Stimulated activated CD4-positive, alpha-beta T cell treated with anti-CD3 and anti-CD28 coated beads, Interleukin-1b, Interleukin-23, amount 100 ng/mL, for 48 hours (primary cell): ENCODE data around the gene SH3RF3.

Source experiments
- DNase-seq: peaks from one replicate; pipeline ENCODE4 v3.0.0-alpha.2; 2020

SH3RF3 gene

DNA sequence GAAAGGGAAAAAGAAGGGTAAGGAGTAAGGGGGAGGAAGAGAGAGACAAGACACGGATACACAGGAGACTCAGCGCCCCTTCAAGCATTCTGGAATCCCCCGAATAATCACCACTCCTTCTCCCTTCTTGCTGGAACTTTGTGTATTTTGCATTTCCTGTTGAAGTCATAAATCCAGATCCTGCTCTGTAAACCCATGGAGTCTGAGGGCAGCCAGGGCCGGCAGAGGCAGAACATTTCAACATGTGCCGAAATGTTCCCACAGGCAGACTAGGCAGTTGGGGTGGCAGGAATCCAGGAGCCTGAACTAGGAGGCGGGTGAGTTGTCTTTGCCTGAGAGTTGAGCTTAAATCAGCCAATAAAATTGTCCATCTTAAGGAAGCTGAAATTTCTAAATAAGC lies 193.1 kb downstream of the SH3RF3 start:
- DNase-seq, result no peak

DNA sequence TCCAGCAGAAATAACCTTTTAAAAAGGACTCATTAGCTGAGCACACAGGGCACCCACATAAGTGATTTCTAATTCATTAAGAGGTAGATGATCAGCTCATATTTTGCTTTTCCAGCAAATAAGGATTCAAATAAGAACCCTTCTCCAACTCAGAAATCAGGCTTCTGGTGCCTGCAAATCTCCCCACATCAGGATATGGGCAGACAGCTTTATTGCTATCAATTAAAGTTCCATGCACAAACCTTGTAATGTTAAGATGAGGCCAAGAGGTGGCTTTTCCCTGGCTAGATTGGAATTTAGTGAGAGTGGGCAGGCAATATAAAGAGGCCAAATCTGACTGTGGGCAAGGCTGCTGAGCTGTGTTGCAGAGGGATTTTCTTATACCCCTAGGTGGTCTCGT lies 193.6 kb downstream of the SH3RF3 start:
- no peak for DNase-seq

DNA sequence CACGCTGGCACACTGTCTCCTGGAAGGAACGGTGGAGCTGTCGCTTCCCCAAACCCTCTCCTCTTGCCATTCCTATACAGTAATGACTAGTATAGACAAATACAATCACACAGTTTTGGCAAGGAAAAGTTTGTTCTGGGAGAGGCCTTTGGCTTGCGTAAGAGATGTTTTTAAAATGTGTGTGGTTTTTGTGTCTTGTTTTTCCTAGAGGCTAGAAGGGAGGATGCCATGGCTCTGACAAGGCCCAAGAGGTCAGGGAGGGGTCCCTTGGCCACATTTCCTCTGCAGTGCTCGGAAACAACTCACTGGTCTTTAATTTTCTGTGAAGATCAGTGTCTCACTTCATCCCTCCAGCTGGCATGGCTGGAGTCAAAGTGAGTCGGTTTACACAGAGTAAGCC lies 195.9 kb downstream of the SH3RF3 start:
- DNase-seq, result no peak

DNA sequence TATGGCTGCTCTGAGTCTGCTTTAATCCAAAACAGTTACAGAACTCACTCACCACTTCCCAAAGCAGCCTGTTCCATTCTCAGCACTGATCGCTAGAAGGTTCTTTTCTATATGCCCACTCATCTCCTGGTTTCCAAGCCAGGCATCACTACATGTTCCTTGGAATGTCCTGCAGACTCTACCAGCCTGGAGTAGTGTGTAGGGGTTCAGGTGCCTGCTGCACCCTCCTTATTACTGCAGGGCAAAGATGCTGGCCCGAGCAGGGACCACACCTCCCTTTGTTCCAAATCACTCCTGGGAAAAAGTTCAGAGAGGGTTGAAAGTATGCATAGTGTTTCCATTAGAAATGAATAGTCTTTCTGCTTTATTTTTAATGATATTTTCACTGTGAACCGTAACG lies 196.6 kb downstream of the SH3RF3 start:
- DNase-seq, result no peak

DNA sequence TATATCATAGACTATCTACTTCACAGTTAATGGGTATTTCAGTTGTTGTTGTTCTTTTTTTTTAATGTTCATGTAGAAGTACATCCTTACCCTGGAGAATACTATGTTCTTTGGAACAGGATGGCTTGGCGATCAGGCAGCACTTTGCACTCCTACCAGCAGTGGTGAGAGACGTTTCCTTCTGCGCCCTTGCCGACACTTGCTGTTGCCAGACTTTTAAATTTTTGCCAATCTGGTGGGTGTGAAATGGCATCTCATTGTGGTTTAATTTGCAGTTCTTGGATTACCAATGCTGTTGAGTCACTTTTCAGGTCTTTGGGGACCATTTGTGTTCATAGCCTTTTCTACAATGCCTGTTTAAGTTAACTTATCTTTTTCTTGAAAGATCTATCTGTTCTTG lies 197.3 kb downstream of the SH3RF3 start:
- no peak for DNase-seq

DNA sequence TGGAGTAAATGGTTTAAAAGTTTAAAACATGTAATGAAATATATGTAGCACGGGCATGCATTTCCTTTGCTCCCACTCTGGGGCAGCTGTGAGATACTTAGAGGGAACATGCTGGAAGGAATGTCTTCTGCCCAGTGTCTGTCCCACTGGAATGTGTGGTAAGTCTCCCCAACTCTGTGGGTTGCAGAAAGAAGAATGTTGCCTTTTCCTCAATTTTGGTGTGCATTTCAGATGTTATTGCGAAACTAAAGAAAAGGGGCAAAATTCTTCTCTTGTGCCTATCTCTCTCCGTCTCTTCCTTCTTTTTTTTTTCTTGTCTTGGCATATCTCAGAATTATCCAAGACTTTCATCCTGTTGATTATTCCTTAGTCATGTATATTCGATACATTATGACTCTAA lies 201.1 kb downstream of the SH3RF3 start:
- no peak for DNase-seq

DNA sequence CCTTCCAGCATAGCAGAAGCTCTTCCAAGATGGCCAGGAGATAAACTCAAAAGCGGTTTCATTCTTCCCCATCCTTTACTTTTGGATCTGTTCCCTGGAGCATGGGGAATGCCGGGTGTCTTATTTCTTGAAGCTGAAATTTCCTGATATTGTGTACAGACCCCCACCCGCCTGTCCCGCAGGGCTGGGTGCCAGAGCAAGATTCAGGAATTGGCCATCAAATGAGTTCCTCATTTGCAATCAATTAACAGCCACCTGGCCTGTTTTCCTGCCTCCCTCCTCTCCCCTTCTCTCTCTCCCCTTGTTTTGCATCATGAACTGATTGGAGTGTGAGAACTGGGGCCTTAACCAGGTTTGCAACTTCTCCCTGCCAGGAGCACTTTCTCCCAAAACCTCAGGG lies 202.1 kb downstream of the SH3RF3 start:
- DNase-seq, result no peak

DNA sequence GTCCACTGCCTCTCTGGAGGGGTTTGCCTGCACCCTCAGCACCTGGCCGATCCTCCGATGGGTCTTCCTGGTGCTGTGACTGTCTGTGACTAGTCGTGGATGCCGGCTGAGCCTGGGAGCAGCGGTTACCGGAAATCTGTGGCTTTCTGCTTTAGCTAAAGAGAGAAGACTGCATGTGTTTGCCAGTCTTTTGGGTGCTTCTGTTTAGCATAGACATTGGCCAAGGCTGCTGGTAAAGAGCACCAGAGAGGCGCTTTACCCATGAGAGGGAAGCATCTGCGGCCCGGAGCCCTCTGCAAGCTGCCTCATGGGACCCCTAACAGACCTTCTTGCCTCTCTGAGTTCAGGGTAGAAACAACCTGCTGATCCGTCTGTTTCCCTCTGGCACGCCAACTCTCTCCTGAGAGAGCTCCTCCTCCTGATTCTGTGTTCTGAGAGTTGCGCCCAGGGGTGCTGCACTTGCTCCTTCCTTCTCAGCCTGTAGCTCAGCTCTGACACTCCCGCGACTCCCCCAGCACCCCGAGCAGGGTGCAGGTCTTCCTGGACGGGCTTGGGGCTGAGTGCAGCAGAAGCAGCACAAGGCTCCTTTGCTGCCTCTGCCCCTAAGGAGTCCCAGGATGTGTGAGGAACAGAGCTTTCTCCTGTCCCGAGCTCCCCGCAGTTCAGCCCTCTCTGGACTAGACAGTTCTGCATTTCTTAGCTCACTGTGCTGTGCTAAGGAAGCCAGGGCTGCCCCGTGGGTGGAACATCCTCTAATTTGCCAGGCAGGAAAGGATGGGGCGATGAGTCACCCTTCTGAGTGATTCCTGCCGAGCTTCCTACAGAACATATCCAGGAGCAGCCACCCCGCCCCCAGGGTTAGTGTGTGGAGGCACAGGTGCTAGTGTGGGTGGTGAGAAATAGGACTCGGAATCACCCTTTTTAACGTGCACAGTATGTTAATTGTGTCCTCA lies 203.2 kb downstream of the SH3RF3 start:
- DNase-seq, result peak; percentile 8

DNA sequence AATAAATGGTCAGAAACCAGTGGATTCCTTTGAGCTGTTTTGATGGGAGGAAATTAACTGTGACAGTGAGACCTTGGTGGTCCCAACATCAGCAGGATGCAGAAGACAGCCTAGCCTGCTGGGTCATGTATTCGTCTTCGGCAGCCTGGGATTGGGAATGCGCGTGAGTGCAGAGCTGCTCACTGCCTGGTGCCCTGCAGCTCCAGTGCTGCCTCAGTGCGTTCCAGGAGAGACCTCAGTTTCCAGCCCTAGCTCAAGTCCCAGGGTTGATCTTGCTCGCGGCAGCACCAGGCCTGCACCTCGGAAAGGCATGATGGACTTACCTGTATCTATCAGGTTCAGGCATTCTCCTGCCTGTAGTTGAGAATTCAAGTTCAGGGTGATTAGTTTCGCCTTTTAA lies 203.9 kb downstream of the SH3RF3 start:
- no peak for DNase-seq

DNA sequence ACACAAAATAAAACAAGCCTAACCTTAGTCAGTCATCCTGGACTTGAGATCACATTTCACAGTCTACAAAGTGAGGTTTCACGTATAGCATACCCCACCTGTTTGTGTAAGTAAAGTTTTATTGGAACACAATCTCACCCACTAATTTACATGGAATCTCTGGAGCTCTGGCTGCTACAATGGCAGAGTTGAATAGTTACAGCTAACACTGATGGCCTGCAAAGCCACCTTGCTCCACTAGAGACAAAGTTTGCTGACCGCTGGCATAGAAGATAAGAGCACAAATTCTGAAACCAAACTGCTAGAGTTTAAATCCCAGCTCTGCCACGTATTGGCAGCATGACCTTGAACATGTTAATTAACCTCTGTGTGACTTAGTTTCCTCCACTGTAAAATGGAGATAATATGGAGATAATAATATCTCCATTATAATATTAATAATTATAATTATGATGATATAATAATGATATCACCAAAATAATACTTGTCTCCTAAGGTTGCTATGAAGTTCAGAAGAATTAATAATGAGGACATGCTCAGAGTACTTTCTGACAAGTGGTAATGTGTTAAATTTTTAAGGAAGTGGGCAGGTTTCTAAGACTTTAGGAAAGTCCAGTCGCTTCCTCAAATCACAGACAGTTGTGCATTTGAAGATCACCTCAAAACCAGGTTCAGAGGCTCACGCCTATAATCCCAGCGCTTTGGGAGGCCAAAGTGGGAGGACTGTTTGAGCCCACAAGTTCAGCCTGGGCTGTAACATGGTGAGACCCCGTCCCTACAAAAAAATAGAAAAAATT lies 204.6 kb downstream of the SH3RF3 start:
- no peak for DNase-seq

DNA sequence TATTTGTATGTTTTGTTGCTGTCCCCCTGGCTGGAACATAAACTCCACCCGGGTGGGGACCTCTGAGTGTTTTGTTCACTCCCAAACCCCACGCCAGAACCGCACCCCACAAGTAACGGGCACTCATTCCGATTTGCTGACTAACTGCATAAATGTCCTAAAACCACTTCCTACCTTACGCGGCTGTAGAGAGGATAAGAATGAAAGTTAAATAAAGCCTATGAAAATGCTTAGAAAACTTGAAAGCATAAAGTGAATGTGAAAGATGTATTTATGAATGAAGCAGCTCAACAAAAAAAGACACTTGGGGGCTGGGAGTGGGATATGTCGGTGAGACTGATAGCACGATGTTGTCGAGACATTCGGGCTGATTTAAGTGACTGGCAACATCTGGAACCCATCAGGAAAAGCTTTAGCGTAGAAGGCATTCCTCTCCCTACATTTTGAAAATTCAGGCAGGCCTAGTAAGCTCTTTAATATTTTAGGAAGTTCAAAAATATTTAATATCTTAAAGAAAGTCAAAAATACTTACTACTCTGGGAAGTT lies 206.7 kb downstream of the SH3RF3 start:
- peak; percentile 12 for DNase-seq

DNA sequence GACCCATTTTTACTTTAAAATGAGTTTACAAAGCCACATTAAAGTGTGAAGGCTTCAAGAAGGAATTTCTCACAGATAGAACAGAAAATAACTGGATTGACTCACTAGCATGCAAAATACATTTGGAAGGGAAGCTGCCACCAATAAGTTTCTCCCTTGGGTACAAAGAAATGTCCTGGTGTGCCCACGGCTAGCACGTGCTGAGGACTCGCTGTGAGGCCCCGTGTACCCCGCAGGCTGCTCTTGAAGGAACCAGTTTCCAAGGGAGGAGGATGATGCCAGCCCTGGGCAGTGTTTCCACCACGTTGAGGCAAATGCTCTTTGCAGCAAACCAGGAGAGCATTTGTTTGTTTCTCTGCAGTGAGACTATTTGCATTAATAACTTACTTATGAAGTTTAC lies 207.3 kb downstream of the SH3RF3 start:
- DNase-seq, result no peak

DNA sequence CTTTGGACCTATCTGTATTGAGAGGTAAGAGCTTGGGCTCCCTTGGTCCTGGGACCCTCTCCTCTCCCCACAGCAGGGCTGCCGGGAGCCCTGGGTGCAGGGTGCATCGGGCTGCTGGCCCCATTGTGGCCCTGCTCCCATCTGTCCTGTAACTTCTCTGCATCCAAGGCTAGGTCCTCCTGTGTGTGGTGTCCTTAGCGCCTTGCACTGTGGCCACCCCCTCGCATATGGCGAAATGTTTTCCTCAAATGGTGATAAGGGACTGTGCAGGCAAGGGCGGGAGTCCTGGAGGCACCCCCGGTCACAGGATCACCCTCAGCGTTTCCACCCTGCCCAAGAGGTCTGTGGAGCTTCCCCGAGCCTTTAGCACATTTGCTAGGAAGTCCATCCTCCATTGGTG lies 208.2 kb downstream of the SH3RF3 start:
- no peak for DNase-seq

DNA sequence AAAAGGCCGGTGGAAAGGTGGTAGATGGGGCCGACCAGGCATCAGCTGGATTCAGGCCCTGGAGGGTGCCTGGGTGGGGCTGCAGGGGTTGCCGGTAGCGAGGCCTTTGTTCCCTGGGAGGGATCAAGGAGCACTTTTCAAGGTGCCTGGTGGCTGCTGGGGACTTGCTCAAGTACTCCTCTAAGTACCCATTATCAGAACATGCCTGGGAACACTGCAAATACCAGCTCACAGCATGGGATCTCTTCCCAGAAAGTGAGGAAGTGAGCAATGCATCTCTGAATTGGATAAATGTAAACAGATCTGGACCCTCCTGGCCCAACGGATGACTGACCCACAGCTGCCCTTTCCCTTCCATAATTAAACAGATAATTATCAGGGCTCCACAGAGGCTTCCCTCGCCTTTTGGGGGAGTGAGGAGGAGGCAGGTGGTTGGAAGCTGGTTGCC lies 210.5 kb downstream of the SH3RF3 start:
- DNase-seq, result no peak

DNA sequence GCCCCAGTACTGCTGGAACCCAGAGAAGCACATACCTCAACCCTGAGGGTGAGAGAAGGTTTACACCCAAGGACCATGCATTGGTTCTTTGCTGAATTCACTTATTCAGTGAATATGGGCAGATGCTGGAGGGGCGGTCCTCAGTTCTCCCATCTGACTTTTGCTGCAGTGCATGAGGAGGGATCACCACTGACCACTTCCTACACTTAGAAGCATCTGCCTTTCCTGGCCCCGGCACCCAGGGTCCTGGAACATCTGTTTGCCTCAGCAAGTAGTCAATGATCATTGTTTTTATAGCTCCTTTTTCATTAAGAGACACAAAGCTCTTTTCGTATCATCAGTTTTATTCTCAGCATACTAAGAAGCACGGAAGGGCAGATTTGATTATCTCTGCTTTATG lies 211.4 kb downstream of the SH3RF3 start:
- no peak for DNase-seq

DNA sequence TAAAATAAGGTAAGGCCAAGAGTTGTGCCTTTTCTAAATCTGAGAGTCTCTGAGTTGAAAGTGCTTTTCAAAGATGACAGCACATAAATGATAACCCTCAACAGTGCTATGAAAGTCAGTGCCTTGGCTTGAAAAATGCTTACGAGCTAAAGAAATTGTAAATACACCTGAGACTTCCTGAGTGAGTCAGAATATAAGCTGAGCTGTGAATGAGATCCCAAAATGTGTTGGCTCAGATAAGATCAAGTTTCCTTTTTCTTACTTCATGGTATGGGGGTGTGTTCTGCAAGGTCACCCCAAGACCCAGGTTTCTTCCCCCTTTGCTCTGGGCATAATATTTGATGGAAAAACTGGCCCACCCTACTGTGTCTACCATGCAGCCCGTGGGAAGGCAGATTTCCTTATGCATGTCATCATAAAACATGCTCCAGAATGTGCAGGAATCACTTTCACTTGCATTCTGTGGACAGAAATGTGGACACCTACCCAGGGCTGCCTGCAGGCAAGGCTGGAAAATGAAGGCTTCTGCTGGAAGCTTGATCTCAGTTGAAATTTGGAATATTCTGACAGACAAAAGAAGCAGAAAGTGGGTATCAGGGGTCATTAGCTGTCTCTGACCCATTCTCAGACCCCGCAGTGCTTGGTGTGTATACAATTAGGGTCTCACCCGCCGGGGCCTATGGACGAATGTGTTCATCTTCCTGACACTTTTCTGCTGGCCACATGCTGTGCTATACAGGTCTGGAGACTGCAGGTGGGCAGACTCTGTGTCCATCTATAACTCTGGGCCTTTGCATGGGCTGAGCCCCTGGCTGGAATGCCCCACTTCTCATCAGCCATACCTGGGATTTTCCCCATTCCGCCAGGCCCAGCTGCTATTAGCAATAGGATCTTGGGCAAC lies 212.6 kb downstream of the SH3RF3 start:
- DNase-seq, result no peak

DNA sequence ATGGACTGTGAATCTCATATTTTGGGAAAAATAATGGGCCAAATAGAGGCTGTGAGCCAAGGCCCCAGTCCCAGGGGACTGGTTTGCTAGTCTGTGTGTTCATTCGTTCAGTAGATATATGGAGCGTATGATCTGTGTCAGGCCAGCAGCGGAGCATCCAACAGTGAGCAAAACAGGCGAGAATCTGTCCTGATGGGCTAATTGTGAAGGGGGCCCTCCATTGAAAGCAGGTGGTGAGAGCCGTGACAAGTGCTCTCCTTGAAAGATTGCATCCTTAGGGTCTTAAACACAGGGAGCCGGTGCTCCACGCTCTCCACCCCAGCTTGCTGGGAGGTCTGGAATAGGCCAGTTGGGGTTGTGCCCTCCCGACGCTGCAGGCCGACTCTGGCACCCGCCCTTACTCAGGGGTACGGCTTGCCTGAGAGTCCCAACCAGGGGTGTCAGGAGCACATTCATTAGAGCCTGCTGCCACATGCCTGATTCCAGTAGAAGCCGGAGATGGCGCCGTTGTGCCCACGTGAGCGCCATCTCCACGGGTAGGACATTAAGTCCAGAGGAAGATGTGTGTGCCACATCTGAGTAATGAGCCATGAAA lies 213.3 kb downstream of the SH3RF3 start:
- DNase-seq, result no peak

DNA sequence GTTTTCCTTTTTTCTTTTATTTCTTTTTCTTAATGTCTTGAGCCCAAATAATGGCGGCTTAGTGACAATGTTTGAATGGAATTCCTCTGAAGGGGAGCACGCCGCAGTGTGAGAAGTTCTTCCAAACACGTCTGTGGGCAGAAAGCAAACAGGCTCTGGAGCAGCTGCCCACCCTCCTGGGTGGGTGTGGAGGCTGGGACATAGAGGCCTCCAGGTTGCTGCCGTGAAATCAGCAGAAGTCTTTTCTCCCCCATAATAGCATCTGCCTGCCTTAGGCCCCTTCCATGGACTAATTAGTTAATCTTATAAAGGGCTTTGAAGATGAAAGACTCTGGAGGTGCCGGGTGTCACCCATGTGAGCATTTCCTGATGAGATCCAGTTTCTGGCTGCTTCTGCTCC lies 213.9 kb downstream of the SH3RF3 start:
- DNase-seq, result no peak

DNA sequence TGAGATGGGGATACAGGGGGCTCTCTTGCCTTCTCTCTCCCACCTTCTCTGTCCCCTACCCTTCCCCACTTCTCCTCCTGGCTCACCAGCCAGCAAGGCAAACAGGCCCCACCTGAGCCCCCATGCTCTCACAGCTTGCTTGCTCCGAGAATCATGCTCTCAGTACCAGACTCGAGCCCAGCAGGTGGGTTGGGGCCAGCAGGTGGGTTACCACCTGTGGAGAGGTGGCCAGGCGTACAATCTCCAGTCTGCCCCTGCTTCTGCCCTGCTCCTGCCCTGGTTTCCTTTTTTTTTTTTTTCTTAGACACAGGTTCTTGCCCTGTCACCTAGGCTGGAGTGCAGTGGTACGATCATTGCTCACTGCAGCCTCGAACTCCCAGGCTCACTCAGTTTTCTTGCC lies 214.5 kb downstream of the SH3RF3 start:
- no peak for DNase-seq

DNA sequence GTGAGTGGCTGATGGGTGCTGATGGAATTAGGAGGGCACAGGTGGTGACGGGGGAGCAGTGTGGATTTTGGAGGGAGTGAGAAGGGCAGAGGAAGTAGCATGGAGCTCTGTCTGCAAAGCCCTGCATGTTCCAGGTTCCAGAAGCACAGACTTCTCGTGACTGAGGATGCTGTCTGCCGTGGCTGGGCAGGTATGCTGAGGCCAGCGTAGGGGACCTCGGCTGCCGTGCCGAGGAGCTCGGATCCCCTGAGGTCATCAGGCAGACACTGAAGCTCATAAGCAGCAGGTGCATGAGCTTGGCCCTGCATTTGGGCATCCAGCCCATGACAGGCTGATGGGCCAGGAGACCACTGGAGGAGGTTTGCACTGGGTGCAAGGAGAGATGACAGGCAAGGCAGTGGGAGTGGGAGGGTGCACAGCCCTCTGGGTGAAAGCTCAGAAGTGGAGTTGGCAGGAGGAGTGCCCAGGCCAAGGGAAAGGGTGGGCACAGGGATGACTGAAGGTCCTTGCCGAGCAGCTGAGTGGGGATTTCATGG lies 215.3 kb downstream of the SH3RF3 start:
- no peak for DNase-seq

DNA sequence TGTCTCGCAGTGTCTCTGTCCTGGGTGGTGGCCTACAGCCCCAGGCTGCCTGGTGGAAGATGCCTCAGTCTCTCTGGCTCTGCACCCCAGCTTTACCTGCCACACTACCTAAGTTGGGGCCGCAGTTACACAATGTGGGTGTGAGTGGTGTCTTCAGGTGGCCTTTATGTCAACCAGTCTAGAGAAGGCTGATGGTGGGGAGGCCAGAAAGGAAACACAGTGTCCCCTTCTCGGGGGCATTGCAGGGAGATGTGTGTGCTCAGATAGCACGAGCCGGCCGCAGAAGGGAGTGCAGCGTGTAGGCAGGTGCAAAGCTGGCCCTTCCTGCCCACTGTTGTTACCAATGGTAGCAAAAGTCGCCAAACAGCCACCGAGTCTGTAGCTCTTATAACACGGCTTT lies 216.1 kb downstream of the SH3RF3 start:
- no peak for DNase-seq
